Fibroblast of villous mesenchyme (primary cell): ENCODE measurements around the gene PARP16. TPM values are rescaled to one million over a fixed set of nuclear protein-coding genes. Genes with fewer than 3 reads are reported as not detected.

Experiments
- DNase-seq: peaks from one replicate; pipeline ENCODE4 v3.0.0-alpha.2; 2010; ENCODE audit warnings: low read depth
- H3K4me3 ChIP-seq: 2 replicates; pipeline ENCODE4 v1.5.1; 2011; ENCODE audit warnings: low read depth, mild to moderate bottlenecking, low read length
- total RNA-seq: library from RNA; depleted of rRNA; stranded (reverse); fragments of >200 nt; gene quantifications from 2 replicates; pipeline ENCODE4 v1.2.3, GENCODE V29; 2012
- TF ChIP-seq, protein P1 (sequence below): IDR thresholded peaks from 2 replicates; pipeline ENCODE4 v1.5.1; 2012; ENCODE audit warnings: low read depth, mild to moderate bottlenecking, low read length; ENCODE audit not compliant: insufficient read depth

The PARP16 gene
- total RNA-seq, 1 donor: 3.0 TPM

- H3K4me3 ChIP-seq: no peak overlapping the region
- TF ChIP-seq, protein P1, sequence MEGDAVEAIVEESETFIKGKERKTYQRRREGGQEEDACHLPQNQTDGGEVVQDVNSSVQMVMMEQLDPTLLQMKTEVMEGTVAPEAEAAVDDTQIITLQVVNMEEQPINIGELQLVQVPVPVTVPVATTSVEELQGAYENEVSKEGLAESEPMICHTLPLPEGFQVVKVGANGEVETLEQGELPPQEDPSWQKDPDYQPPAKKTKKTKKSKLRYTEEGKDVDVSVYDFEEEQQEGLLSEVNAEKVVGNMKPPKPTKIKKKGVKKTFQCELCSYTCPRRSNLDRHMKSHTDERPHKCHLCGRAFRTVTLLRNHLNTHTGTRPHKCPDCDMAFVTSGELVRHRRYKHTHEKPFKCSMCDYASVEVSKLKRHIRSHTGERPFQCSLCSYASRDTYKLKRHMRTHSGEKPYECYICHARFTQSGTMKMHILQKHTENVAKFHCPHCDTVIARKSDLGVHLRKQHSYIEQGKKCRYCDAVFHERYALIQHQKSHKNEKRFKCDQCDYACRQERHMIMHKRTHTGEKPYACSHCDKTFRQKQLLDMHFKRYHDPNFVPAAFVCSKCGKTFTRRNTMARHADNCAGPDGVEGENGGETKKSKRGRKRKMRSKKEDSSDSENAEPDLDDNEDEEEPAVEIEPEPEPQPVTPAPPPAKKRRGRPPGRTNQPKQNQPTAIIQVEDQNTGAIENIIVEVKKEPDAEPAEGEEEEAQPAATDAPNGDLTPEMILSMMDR: no peak
- DNase-seq: peak; percentile 88
Measured at GRCh38 chr15:65264863-65265430, 21.7 kb downstream of the PARP16 start.

DNA sequence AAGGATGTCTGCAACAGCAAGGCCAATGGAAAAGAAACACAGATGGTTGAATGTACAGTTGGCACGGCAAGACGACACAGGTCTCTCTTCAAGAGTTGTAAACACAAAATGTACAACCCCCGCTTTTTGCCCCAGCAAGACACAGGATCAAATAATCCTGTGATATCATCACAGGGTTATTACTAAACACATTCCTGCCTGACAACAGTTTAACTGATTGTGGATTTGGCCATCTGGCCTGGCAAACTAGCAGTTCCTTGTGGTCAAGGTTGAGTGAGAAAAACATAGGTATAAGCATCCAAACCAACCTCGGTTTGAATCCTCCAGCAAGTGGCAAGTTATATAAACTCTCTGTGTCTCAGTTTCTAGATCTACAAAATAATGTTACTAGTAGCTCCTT is 23.4 kb downstream of the PARP16 start:
- H3K4me3 ChIP-seq: no peak overlapping the region
- TF ChIP-seq, protein P1: no peak
- peak; percentile 20 for DNase-seq

GRCh38 chr15:65260968-65261367 is 25.7 kb downstream of the PARP16 start:
- no peak for DNase-seq
- no peak overlapping the region for H3K4me3 ChIP-seq
- TF ChIP-seq, protein P1: no peak

- DNase-seq: peak; percentile 21
- H3K4me3 ChIP-seq: no peak overlapping the region
- TF ChIP-seq, protein P1: no peak
Measured at GRCh38 chr15:65259367-65259797, 27.3 kb downstream of the PARP16 start.

DNA sequence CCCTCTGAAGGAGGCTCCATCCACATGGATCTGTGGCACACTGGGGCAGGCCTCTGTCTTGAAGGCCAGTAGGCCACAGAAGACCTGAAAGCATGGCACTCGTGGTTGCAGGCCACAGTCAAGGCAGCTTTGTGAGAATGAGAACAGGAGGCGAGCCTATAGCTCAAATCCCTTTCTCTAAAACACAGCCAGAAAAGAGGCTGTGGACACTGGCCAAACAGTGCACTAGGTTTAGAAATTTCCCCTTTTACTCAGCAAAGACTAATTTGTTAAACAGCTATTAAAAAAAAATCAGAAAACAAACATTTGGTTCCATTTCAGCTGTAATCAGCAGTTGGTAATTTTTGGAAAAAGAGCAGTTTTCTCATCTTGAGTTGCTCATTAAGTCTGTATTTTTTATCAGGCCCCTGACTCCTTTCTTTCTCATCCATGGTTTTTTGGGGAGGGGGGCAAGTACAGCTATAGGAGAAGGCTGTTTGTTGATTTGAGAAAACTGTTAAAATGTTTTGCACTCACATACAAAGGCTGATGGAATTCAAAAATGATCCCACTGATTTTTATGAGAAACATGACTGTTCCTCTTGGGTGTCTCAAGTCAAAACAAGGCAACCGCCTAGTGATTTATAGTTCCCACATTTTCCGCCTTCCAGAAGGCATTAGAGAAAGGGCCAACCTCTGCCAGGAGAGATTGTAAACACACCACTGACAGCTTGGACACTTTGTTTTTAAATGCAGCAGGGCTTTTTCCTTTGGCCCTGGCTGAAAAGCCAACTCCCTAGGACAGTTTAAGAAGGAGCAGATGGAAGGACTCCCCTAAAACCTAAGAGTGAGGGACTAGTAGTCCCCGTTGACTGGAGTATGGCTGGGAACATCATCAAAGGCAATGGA is 28.1 kb downstream of the PARP16 start:
- no peak overlapping the region for H3K4me3 ChIP-seq
- DNase-seq: peak; percentile 93
- TF ChIP-seq, protein P1: peak; percentile 4

DNA sequence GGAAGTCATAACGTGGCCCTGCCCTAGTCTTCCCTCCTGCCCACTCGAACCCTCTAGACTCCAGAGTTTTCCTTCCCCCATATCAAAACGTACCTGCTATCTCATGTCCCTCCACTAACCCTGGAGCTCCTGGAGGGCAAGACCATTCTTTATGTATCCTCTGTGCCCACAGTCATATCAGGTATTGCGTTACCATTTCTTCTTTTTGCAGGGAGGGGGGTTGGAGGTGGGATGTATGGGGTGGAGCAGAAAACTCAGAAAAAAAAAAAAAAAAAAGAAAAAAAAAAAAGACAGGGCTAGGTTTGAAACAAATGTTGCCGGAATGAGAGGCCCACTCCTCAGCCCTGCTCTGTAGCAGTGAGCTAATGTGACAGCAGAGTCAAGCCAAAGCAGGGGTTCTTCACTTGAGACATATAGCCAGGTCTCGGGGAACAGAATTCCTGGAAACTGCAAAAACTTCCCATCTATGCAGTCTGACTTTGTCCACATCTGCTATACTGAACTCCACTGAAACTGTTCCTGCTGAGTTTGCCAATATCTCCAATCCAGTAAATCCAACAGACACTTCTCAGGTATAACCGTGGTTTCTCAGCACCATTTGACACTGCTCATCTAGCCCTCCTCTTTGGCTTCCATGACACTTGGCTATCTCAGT is 31.1 kb downstream of the PARP16 start:
- TF ChIP-seq, protein P1: no peak
- DNase-seq: no peak

More for the DNA sequence above, 31.1 kb downstream of the PARP16 start:
- H3K4me3 ChIP-seq: no peak overlapping the region
